HepG2 (cell line): ENCODE measurements around the gene IL32. TPM values are rescaled to one million over a fixed set of nuclear protein-coding genes. Genes with fewer than 3 reads are reported as not detected.

Source experiments
- HHEX ChIP-seq: IDR thresholded peaks from 2 replicates; pipeline ENCODE4 v1.6.1; 2016; ENCODE audit warnings: control low read depth
- JUNB ChIP-seq: sonication (generic); formaldehyde crosslinking; IDR thresholded peaks from 2 replicates; pipeline ENCODE4 v1.8.0; 2022; ENCODE audit warnings: missing genetic modification reagents, mild to moderate bottlenecking, borderline replicate concordance
- MLLT10 ChIP-seq: sonication (generic); formaldehyde crosslinking; IDR thresholded peaks from 2 replicates; pipeline ENCODE4 v1.4.0; 2020; ENCODE audit warnings: missing genetic modification reagents
- RARA ChIP-seq: IDR thresholded peaks from 2 replicates; pipeline ENCODE4 v1.6.1; 2016; ENCODE audit warnings: missing genetic modification reagents, missing compliant biosample characterization
- YEATS2 ChIP-seq: sonication (generic); formaldehyde crosslinking; IDR thresholded peaks from 2 replicates; pipeline ENCODE4 v1.4.0; 2020; ENCODE audit warnings: missing genetic modification reagents, borderline replicate concordance
- ZNF629 ChIP-seq: sonication (generic); formaldehyde crosslinking; conservative IDR thresholded peaks from 2 replicates; pipeline ENCODE4 v1.5.0; 2020; ENCODE audit warnings: missing genetic modification reagents
- polyA plus RNA-seq, 8 experiments: library from polyadenylated mRNA; depleted of rRNA in 3 of 8; stranded (reverse) in 7 of 8; unstranded in 1 of 8; fragments of >200 nt; fragmentation: Illumina TruSeq in 4 of 8; extraction: Trizol in 4 of 8; gene quantifications; 2 replicates each; pipeline versions ENCODE4 v1.2.1 to v1.2.3, GENCODE V29; 2011 to 2016; ENCODE audit warnings: low read depth in 4 of 8, missing spikeins in 1 of 8, mixed read lengths in 1 of 8; ENCODE audit not compliant: insufficient read depth in 1 of 8
- total RNA-seq, 5 experiments: library from RNA; depleted of rRNA; stranded (reverse); fragments of >200 nt; fragmentation: Illumina TruSeq; extraction: Trizol; gene quantifications; 2 replicates each; pipeline ENCODE4 v1.2.3, GENCODE V29; 2016; ENCODE audit warnings: low read depth in 1 of 5
- TF ChIP-seq, protein P1 (sequence below): sonication (generic); formaldehyde crosslinking; conservative IDR thresholded peaks from 2 replicates; pipeline ENCODE4 v1.4.0; 2020; ENCODE audit warnings: mild to moderate bottlenecking, missing genetic modification reagents, moderate library complexity
- TF ChIP-seq, protein P2 (sequence below): sonication (generic); formaldehyde crosslinking; IDR thresholded peaks from 2 replicates; pipeline ENCODE4 v1.4.0; 2020; ENCODE audit warnings: mild to moderate bottlenecking, missing genetic modification reagents
- TF ChIP-seq, protein P3 (sequence below): sonication (generic); formaldehyde crosslinking; IDR thresholded peaks from 2 replicates; pipeline ENCODE4 v1.4.0; 2020; ENCODE audit warnings: mild to moderate bottlenecking, missing genetic modification reagents, borderline replicate concordance
- TF ChIP-seq, protein P4 (sequence below): sonication (generic); formaldehyde crosslinking; IDR thresholded peaks from 2 replicates; pipeline ENCODE4 v1.5.0; 2020; ENCODE audit warnings: mild to moderate bottlenecking, missing genetic modification reagents
- TF ChIP-seq, protein P5 (sequence below): sonication (generic); formaldehyde crosslinking; IDR thresholded peaks from 2 replicates; pipeline ENCODE4 v1.4.0; 2020; ENCODE audit warnings: mild to moderate bottlenecking, missing genetic modification reagents

The IL32 gene
- total and polyA plus RNA-seq, 2 of the 13 experiments (the other 11 are each of a cell fraction or from before 2014, with no cell fraction given), result 115 to 165 TPM

DNA sequence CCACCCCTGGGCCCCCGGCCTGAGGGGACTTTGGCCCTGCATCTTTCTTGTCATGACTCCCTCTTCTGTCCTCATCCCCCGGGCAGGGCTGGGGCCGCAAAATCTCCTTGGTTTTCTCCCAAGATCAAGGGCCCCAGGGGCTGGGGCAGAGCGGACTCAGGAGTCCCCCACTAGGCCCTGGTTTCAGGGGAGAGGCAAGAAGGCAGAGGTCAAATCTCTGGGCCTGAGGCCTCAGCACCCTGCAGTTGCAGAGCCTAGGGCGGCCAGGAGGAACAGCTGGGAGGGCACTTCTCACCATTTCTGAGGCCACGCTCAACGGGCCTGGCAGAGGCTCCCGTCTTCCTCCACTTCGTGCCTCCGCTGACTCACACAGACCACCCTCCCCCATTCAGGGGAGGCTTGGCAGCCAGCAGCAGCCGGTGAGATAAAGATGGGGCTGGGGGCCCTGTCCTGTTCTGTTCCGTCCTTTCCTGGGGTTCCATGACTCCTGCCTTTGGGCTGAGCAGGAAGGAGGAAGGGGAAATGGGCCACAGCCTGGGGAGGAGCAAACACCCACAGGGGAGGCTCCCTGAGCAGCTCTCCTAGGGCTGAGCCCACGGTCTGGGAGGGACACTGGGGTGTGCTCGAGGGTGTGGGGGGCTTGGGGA lies 21.3 kb downstream of the IL32 start (continued):
- TF ChIP-seq, protein P1, sequence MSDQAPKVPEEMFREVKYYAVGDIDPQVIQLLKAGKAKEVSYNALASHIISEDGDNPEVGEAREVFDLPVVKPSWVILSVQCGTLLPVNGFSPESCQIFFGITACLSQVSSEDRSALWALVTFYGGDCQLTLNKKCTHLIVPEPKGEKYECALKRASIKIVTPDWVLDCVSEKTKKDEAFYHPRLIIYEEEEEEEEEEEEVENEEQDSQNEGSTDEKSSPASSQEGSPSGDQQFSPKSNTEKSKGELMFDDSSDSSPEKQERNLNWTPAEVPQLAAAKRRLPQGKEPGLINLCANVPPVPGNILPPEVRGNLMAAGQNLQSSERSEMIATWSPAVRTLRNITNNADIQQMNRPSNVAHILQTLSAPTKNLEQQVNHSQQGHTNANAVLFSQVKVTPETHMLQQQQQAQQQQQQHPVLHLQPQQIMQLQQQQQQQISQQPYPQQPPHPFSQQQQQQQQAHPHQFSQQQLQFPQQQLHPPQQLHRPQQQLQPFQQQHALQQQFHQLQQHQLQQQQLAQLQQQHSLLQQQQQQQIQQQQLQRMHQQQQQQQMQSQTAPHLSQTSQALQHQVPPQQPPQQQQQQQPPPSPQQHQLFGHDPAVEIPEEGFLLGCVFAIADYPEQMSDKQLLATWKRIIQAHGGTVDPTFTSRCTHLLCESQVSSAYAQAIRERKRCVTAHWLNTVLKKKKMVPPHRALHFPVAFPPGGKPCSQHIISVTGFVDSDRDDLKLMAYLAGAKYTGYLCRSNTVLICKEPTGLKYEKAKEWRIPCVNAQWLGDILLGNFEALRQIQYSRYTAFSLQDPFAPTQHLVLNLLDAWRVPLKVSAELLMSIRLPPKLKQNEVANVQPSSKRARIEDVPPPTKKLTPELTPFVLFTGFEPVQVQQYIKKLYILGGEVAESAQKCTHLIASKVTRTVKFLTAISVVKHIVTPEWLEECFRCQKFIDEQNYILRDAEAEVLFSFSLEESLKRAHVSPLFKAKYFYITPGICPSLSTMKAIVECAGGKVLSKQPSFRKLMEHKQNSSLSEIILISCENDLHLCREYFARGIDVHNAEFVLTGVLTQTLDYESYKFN, result peak; percentile 92
- TF ChIP-seq, protein P2, sequence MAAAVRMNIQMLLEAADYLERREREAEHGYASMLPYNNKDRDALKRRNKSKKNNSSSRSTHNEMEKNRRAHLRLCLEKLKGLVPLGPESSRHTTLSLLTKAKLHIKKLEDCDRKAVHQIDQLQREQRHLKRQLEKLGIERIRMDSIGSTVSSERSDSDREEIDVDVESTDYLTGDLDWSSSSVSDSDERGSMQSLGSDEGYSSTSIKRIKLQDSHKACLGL (CRISPR knock-in tag), result peak; percentile 15; the same call in 1 of the 2 replicates
- TF ChIP-seq JUNB (CRISPR knock-in tag), result no peak
- 0 out of 2 replicates have a peak, but pooled peaks have one; percentile 9 for TF ChIP-seq RARA (CRISPR knock-in tag)
- TF ChIP-seq, protein P3, sequence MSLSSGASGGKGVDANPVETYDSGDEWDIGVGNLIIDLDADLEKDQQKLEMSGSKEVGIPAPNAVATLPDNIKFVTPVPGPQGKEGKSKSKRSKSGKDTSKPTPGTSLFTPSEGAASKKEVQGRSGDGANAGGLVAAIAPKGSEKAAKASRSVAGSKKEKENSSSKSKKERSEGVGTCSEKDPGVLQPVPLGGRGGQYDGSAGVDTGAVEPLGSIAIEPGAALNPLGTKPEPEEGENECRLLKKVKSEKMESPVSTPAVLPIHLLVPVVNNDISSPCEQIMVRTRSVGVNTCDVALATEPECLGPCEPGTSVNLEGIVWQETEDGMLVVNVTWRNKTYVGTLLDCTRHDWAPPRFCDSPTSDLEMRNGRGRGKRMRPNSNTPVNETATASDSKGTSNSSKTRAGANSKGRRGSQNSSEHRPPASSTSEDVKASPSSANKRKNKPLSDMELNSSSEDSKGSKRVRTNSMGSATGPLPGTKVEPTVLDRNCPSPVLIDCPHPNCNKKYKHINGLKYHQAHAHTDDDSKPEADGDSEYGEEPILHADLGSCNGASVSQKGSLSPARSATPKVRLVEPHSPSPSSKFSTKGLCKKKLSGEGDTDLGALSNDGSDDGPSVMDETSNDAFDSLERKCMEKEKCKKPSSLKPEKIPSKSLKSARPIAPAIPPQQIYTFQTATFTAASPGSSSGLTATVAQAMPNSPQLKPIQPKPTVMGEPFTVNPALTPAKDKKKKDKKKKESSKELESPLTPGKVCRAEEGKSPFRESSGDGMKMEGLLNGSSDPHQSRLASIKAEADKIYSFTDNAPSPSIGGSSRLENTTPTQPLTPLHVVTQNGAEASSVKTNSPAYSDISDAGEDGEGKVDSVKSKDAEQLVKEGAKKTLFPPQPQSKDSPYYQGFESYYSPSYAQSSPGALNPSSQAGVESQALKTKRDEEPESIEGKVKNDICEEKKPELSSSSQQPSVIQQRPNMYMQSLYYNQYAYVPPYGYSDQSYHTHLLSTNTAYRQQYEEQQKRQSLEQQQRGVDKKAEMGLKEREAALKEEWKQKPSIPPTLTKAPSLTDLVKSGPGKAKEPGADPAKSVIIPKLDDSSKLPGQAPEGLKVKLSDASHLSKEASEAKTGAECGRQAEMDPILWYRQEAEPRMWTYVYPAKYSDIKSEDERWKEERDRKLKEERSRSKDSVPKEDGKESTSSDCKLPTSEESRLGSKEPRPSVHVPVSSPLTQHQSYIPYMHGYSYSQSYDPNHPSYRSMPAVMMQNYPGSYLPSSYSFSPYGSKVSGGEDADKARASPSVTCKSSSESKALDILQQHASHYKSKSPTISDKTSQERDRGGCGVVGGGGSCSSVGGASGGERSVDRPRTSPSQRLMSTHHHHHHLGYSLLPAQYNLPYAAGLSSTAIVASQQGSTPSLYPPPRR (CRISPR knock-in tag), result no peak
- TF ChIP-seq ZNF629 (CRISPR knock-in tag), result 0 out of 2 replicates have a peak, but pooled peaks have one; percentile 4
- TF ChIP-seq MLLT10 (CRISPR knock-in tag), result no peak
- peak; percentile 24; the same call in 1 of the 2 replicates for TF ChIP-seq YEATS2 (CRISPR knock-in tag)
- TF ChIP-seq, protein P4, sequence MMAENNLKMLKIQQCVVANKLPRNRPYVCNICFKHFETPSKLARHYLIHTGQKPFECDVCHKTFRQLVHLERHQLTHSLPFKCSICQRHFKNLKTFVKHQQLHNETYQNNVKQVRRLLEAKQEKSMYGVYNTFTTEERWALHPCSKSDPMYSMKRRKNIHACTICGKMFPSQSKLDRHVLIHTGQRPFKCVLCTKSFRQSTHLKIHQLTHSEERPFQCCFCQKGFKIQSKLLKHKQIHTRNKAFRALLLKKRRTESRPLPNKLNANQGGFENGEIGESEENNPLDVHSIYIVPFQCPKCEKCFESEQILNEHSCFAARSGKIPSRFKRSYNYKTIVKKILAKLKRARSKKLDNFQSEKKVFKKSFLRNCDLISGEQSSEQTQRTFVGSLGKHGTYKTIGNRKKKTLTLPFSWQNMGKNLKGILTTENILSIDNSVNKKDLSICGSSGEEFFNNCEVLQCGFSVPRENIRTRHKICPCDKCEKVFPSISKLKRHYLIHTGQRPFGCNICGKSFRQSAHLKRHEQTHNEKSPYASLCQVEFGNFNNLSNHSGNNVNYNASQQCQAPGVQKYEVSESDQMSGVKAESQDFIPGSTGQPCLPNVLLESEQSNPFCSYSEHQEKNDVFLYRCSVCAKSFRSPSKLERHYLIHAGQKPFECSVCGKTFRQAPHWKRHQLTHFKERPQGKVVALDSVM, result peak; percentile 80
- no peak for TF ChIP-seq HHEX
- TF ChIP-seq, protein P5, sequence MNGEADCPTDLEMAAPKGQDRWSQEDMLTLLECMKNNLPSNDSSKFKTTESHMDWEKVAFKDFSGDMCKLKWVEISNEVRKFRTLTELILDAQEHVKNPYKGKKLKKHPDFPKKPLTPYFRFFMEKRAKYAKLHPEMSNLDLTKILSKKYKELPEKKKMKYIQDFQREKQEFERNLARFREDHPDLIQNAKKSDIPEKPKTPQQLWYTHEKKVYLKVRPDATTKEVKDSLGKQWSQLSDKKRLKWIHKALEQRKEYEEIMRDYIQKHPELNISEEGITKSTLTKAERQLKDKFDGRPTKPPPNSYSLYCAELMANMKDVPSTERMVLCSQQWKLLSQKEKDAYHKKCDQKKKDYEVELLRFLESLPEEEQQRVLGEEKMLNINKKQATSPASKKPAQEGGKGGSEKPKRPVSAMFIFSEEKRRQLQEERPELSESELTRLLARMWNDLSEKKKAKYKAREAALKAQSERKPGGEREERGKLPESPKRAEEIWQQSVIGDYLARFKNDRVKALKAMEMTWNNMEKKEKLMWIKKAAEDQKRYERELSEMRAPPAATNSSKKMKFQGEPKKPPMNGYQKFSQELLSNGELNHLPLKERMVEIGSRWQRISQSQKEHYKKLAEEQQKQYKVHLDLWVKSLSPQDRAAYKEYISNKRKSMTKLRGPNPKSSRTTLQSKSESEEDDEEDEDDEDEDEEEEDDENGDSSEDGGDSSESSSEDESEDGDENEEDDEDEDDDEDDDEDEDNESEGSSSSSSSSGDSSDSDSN (CRISPR knock-in tag), result peak; percentile 63
